Measurements from ENCODE around the gene CHPF.

CHPF gene

DNA sequence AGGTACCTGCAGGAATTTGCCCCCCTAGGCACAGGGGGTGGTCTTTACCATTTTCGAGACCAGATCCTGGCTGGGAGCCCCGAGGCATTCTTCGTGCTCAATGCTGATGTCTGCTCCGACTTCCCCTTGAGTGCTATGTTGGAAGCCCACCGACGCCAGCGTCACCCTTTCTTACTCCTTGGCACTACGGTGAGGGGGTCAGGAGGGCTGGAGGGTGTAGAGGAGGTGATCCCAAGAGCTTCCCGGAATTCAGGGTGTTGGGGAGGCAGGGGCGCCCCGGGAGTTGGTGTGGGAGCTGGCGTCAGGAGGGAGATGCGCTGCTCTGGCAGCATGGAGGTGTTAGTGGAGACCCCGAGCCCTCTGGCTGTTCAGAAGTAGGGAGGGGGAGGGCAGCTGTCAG is 41.8 kb downstream of the CHPF start:
- Histone ChIP-seq H3K9ac (ENCODE audit: low read length) (no peak overlapping the region), H3K9me3 (ENCODE audit: insufficient read depth, low read length) (no peaks in the 10 kb centered on the region), H3K27ac (ENCODE audit: low read depth, low read length) (no peak overlapping the region), H3F3A (ENCODE audit: insufficient read depth) (no peaks in the 10 kb centered on the region), H3K36me3 (ENCODE audit: low read length) (no peaks in the 10 kb centered on the region), H3K27me3 (ENCODE audit: low read length) (no peaks in the 10 kb centered on the region), H3K9me2 (replicated peaks; ENCODE audit: insufficient read depth, low read length) (no peaks in the 10 kb centered on the region), H3K4me2 (ENCODE audit: low read depth, low read length, poor library complexity, severe bottlenecking) (no peak overlapping the region), H3K4me3 (ENCODE audit: insufficient read depth, low read length, poor library complexity, severe bottlenecking) (no peak overlapping the region), H4K20me1 (ENCODE audit: low read depth, low read length) (no peaks in the 10 kb centered on the region), H2AFZ (ENCODE audit: low read depth, low read length, severe bottlenecking) (no peak overlapping the region), H3K79me2 (ENCODE audit: insufficient read depth, low read length) (peaks cover 11% of the 10 kb centered on the region; the same call in 1 of the 2 replicates)
- no peak for TF ChIP-seq EZH2phosphoT487 (conservative IDR thresholded peaks at IDR 0.05; ENCODE audit: low read length)
- TF ChIP-seq, protein P1, sequence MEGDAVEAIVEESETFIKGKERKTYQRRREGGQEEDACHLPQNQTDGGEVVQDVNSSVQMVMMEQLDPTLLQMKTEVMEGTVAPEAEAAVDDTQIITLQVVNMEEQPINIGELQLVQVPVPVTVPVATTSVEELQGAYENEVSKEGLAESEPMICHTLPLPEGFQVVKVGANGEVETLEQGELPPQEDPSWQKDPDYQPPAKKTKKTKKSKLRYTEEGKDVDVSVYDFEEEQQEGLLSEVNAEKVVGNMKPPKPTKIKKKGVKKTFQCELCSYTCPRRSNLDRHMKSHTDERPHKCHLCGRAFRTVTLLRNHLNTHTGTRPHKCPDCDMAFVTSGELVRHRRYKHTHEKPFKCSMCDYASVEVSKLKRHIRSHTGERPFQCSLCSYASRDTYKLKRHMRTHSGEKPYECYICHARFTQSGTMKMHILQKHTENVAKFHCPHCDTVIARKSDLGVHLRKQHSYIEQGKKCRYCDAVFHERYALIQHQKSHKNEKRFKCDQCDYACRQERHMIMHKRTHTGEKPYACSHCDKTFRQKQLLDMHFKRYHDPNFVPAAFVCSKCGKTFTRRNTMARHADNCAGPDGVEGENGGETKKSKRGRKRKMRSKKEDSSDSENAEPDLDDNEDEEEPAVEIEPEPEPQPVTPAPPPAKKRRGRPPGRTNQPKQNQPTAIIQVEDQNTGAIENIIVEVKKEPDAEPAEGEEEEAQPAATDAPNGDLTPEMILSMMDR (IDR thresholded peaks at IDR 0.05; ENCODE audit: insufficient read depth, low read length, poor library complexity, severe bottlenecking): no peak

DNA sequence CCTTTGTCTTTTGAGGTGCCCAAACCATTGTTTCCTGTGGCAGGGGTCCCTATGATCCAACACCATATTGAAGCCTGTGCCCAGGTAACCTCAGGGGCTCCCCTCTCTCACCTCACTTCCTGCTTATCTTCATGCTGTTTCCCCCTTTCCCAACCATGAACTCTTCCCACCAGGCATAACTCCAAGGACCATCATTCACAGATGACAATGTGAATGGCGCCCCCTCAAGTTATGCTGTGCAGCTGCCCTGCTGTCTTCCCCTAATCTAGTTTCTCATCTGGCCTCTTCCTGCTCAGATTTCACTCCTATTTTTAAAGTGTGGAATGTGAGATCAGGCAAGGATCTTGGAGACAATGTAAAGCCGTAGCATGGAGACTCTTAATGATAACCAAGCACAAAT is 43.5 kb downstream of the CHPF start:
- H3K4me2 ChIP-seq (ENCODE audit: low read depth, low read length, poor library complexity, severe bottlenecking): peak overlapping the region; percentile 86
- no peak overlapping the region for H2AFZ ChIP-seq (ENCODE audit: low read depth, low read length, severe bottlenecking)
- no peak overlapping the region for H3K9ac ChIP-seq (ENCODE audit: low read length)
- H3F3A ChIP-seq (ENCODE audit: insufficient read depth): no peaks in the 10 kb centered on the region
- no peaks in the 10 kb centered on the region for H3K9me3 ChIP-seq (ENCODE audit: insufficient read depth, low read length)
- H3K27ac ChIP-seq (ENCODE audit: low read depth, low read length): no peak overlapping the region
- H3K27me3 ChIP-seq (ENCODE audit: low read length): no peaks in the 10 kb centered on the region
- no peak overlapping the region for H3K4me3 ChIP-seq (ENCODE audit: insufficient read depth, low read length, poor library complexity, severe bottlenecking)
- H3K79me2 ChIP-seq (ENCODE audit: insufficient read depth, low read length): peaks cover 11% of the 10 kb centered on the region; the same call in 1 of the 2 replicates
- TF ChIP-seq, protein P1 (IDR thresholded peaks at IDR 0.05; ENCODE audit: insufficient read depth, low read length, poor library complexity, severe bottlenecking): peak; percentile 29
- TF ChIP-seq EZH2phosphoT487 (conservative IDR thresholded peaks at IDR 0.05; ENCODE audit: low read length): no peak
- no peaks in the 10 kb centered on the region for H3K9me2 ChIP-seq (replicated peaks; ENCODE audit: insufficient read depth, low read length)
- no peaks in the 10 kb centered on the region for H3K36me3 ChIP-seq (ENCODE audit: low read length)
- no peaks in the 10 kb centered on the region for H4K20me1 ChIP-seq (ENCODE audit: low read depth, low read length)

DNA sequence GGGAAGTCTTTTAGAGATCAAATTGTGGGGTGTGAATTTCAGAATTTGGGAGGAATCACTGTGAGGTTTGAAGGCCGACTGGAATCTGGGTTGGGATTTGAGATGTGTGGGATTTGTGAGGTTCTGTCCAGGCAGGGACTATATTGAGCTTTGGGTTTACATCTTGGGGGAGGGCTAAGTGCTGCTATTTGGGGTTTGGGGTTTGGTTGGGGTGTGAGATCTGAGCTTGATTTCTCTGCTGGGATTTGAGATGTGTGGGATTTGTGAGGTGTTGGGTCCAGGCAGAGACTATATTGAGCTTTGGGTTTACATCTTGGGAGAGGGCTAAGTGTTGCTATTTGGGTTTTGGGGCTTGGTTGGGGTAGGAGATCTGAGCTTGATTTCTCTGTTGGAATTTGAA is 44.1 kb downstream of the CHPF start:
- H3K9me2 ChIP-seq (replicated peaks; ENCODE audit: insufficient read depth, low read length): no peaks in the 10 kb centered on the region
- no peaks in the 10 kb centered on the region for H3K36me3 ChIP-seq (ENCODE audit: low read length)
- no peaks in the 10 kb centered on the region for H4K20me1 ChIP-seq (ENCODE audit: low read depth, low read length)
- no peaks in the 10 kb centered on the region for H3K9me3 ChIP-seq (ENCODE audit: insufficient read depth, low read length)
- no peaks in the 10 kb centered on the region for H3F3A ChIP-seq (ENCODE audit: insufficient read depth)
- peak overlapping the region; percentile 88 for H3K9ac ChIP-seq (ENCODE audit: low read length)
- no peak overlapping the region for H2AFZ ChIP-seq (ENCODE audit: low read depth, low read length, severe bottlenecking)
- H3K79me2 ChIP-seq (ENCODE audit: insufficient read depth, low read length): peaks cover 11% of the 10 kb centered on the region; the same call in 1 of the 2 replicates
- H3K4me2 ChIP-seq (ENCODE audit: low read depth, low read length, poor library complexity, severe bottlenecking): peak overlapping the region; percentile 86
- H3K27me3 ChIP-seq (ENCODE audit: low read length): no peaks in the 10 kb centered on the region
- no peak overlapping the region for H3K27ac ChIP-seq (ENCODE audit: low read depth, low read length)
- TF ChIP-seq, protein P1 (IDR thresholded peaks at IDR 0.05; ENCODE audit: insufficient read depth, low read length, poor library complexity, severe bottlenecking): no peak
- TF ChIP-seq EZH2phosphoT487 (conservative IDR thresholded peaks at IDR 0.05; ENCODE audit: low read length): no peak
- peak overlapping the region; percentile 78 for H3K4me3 ChIP-seq (ENCODE audit: insufficient read depth, low read length, poor library complexity, severe bottlenecking)

DNA sequence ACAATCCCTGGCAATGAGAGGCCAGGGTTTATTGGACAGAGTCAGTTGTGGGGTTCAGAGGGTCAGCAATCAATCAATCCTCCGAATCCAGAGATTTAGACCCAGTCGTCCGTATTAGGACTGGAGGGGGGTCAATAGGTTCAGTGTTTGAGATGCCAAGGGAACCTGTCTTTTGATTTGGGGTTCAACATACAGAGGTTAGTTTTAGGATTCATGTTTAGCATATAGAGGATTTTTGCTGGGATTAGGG is 44.6 kb downstream of the CHPF start:
- Histone ChIP-seq H4K20me1 (ENCODE audit: low read depth, low read length) (no peaks in the 10 kb centered on the region), H3K79me2 (ENCODE audit: insufficient read depth, low read length) (peaks cover 11% of the 10 kb centered on the region; the same call in 1 of the 2 replicates), H3K27ac (ENCODE audit: low read depth, low read length) (no peak overlapping the region), H3K4me2 (ENCODE audit: low read depth, low read length, poor library complexity, severe bottlenecking) (peak overlapping the region; percentile 86), H3K27me3 (ENCODE audit: low read length) (no peaks in the 10 kb centered on the region), H3K9me3 (ENCODE audit: insufficient read depth, low read length) (no peaks in the 10 kb centered on the region), H3K9ac (ENCODE audit: low read length) (peak overlapping the region; percentile 88), H3K4me3 (ENCODE audit: insufficient read depth, low read length, poor library complexity, severe bottlenecking) (peak overlapping the region; percentile 78), H2AFZ (ENCODE audit: low read depth, low read length, severe bottlenecking) (no peak overlapping the region), H3K36me3 (ENCODE audit: low read length) (no peaks in the 10 kb centered on the region), H3K9me2 (replicated peaks; ENCODE audit: insufficient read depth, low read length) (no peaks in the 10 kb centered on the region), H3F3A (ENCODE audit: insufficient read depth) (no peaks in the 10 kb centered on the region)
- no peak for TF ChIP-seq EZH2phosphoT487 (conservative IDR thresholded peaks at IDR 0.05; ENCODE audit: low read length)
- TF ChIP-seq, protein P1 (IDR thresholded peaks at IDR 0.05; ENCODE audit: insufficient read depth, low read length, poor library complexity, severe bottlenecking): no peak

Data from SU-DHL-6 (cell line).